ENCODE data around the gene CKMT1A.

DNA sequence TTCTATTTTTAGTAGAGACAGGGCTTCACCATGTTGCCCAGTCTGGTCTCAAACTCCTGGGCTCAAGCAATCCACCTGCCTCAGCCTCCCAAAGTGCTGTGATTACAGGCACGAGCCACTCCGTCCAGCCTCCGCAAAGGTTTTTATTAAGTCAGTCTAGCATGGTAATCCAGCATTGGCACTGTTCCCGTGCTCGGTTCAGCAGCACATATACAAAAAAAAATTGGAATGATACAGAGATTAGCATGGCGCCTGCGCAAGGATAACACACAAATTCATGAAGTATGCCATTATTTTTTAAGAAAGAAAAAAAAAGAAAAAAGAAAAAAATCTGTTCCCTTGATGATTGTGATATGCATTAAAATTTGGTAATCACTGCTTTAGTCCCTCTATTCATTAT, 8.5 kb downstream of the CKMT1A start:
- TF ChIP-seq, protein P1, sequence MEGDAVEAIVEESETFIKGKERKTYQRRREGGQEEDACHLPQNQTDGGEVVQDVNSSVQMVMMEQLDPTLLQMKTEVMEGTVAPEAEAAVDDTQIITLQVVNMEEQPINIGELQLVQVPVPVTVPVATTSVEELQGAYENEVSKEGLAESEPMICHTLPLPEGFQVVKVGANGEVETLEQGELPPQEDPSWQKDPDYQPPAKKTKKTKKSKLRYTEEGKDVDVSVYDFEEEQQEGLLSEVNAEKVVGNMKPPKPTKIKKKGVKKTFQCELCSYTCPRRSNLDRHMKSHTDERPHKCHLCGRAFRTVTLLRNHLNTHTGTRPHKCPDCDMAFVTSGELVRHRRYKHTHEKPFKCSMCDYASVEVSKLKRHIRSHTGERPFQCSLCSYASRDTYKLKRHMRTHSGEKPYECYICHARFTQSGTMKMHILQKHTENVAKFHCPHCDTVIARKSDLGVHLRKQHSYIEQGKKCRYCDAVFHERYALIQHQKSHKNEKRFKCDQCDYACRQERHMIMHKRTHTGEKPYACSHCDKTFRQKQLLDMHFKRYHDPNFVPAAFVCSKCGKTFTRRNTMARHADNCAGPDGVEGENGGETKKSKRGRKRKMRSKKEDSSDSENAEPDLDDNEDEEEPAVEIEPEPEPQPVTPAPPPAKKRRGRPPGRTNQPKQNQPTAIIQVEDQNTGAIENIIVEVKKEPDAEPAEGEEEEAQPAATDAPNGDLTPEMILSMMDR (conservative IDR thresholded peaks at IDR 0.05; ENCODE audit: low read depth, low read length) = no peak
- no peak for TF ChIP-seq EZH2 (IDR thresholded peaks at IDR 0.05; ENCODE audit: borderline replicate concordance, low read depth, low read length, poor library complexity, severe bottlenecking)

Data from A673 (cell line).